Stomach (tissue), 4 donors: ENCODE measurements around the gene POLE.

Experiments used
- POLR2AphosphoS5 ChIP-seq, 3 donors: sonication (generic); formaldehyde crosslinking; IDR thresholded peaks; one replicate each; pipeline ENCODE4 v1.6.1; 2016; ENCODE audit warnings: antibody characterized with exemption in 3 of 3
- TF ChIP-seq, protein P1 (sequence below), 7 experiments: fragments of 450-650 bp in 4 of 7; fragments of 200-600 bp in 3 of 7; sonication (generic) in 3 of 7; IDR thresholded peaks; one replicate each; pipeline ENCODE4 v1.5.1; 2016 to 2019; ENCODE audit warnings: antibody characterized with exemption in 7 of 7, control low read depth in 2 of 7, mild to moderate bottlenecking in 1 of 7

DNA sequence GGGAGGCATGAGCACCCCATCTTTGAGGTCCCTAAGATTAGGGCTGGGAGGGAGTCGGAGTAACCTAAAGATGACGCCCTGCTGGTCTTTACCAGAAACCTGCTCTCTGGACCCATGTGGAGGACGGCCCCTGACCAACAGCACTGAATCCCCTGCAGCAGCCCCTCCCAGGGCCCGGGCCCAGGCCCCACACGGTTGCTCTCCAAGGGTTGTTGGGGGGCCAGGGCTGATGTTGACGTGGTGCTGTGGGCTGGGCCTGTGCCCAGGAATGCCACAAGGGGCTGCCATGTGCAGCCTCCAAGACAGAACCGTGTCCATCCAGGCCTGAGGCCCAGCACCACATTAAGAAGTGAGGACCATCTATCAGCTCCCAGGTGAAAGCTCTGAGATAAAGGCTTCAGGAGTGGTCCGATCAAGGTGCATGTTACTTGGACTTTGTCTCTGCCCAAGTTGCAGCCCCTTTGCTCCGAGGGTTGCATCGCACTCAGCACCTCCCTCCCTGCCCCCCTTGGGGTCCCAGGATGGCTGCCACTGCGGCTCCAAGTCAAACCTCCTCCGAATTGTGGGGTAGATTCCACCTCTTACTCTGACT lies 106.3 kb downstream of the POLE start:
- TF ChIP-seq POLR2AphosphoS5 (IDR thresholded peaks at IDR 0.05): no peak
- TF ChIP-seq, protein P1, sequence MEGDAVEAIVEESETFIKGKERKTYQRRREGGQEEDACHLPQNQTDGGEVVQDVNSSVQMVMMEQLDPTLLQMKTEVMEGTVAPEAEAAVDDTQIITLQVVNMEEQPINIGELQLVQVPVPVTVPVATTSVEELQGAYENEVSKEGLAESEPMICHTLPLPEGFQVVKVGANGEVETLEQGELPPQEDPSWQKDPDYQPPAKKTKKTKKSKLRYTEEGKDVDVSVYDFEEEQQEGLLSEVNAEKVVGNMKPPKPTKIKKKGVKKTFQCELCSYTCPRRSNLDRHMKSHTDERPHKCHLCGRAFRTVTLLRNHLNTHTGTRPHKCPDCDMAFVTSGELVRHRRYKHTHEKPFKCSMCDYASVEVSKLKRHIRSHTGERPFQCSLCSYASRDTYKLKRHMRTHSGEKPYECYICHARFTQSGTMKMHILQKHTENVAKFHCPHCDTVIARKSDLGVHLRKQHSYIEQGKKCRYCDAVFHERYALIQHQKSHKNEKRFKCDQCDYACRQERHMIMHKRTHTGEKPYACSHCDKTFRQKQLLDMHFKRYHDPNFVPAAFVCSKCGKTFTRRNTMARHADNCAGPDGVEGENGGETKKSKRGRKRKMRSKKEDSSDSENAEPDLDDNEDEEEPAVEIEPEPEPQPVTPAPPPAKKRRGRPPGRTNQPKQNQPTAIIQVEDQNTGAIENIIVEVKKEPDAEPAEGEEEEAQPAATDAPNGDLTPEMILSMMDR (IDR thresholded peaks at IDR 0.05): no peak
